EL (cell line): ENCODE results near the gene DICER1.
A peak's percentile ranks its signal among the peaks of the same experiment; 100 is the strongest.
"Not testable (repeated sequence)": the region's sequence is repeated elsewhere in the genome, so short reads cannot be mapped to it uniquely, and the experiment has no call there.

Source experiments
- DNase-seq: peaks from one replicate; pipeline ENCODE4 v3.0.0-alpha.2; 2016

The DICER1 gene, protein sequence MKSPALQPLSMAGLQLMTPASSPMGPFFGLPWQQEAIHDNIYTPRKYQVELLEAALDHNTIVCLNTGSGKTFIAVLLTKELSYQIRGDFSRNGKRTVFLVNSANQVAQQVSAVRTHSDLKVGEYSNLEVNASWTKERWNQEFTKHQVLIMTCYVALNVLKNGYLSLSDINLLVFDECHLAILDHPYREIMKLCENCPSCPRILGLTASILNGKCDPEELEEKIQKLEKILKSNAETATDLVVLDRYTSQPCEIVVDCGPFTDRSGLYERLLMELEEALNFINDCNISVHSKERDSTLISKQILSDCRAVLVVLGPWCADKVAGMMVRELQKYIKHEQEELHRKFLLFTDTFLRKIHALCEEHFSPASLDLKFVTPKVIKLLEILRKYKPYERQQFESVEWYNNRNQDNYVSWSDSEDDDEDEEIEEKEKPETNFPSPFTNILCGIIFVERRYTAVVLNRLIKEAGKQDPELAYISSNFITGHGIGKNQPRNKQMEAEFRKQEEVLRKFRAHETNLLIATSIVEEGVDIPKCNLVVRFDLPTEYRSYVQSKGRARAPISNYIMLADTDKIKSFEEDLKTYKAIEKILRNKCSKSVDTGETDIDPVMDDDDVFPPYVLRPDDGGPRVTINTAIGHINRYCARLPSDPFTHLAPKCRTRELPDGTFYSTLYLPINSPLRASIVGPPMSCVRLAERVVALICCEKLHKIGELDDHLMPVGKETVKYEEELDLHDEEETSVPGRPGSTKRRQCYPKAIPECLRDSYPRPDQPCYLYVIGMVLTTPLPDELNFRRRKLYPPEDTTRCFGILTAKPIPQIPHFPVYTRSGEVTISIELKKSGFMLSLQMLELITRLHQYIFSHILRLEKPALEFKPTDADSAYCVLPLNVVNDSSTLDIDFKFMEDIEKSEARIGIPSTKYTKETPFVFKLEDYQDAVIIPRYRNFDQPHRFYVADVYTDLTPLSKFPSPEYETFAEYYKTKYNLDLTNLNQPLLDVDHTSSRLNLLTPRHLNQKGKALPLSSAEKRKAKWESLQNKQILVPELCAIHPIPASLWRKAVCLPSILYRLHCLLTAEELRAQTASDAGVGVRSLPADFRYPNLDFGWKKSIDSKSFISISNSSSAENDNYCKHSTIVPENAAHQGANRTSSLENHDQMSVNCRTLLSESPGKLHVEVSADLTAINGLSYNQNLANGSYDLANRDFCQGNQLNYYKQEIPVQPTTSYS (N-terminal part only)

GRCh38 chr14:95157327-95158189 lies at the start of gene DICER1:
Gene DICER1 (minus strand): TSS chr14:95157529. CDS start chr14:95133458, 24,071 bp downstream.
- DNase-seq: peak; percentile 92

- DNase-seq: no peak
Observed at GRCh38 chr14:95206534-95206933, 49.2 kb upstream of the DICER1 start.

- DNase-seq: no peak
Observed at GRCh38 chr14:95204705-95205104, 47.4 kb upstream of the DICER1 start.

DNA sequence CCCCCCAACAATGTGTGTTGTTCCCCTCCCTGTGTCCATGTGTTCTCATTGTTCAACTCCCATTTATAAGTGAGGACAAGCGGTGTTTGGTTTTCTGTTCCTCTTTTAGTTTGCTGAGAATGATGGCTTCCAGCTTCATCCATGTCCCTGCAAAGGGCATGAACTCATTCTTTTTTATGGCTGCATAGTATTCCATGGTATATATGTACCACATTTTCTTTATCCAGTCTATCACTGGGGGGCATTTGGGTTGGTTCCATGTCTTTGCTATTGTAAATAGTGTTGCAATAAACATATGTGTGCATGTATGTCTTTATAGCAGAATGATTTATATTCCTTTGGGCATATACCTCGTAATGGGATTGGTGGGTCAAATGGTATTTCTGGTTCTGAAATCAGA lies 44.4 kb upstream of the DICER1 start:
- DNase-seq: not testable (repeated sequence)

DNA sequence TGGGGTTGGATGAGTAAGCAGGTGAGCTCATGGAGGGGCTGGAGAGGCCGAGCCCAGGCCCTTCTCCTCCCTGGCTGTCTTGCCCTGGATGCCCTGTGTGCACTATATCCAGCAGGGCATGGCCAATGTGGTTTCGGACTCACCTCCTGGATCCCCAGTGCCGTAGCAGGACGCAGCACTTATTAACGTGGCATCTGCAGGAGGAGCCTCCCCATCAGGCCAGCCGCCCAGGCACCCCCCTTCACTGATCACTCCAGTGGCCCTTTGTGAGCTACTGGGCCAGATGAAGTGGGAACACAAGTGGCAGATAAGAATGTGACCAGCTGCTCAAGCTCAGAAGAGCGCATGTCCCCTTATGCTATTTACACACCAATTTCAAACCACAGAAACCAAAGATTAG lies 43.1 kb upstream of the DICER1 start:
- no peak for DNase-seq

GRCh38 chr14:95199298-95199983 lies 42.1 kb upstream of the DICER1 start:
- DNase-seq: no peak

- DNase-seq: no peak
Observed at GRCh38 chr14:95198320-95198719, 41.0 kb upstream of the DICER1 start.

- DNase-seq: no peak
Observed at GRCh38 chr14:95197551-95197950, 40.2 kb upstream of the DICER1 start.

GRCh38 chr14:95196826-95197545 lies 39.7 kb upstream of the DICER1 start:
- DNase-seq: no peak

GRCh38 chr14:95196268-95196667 lies 38.9 kb upstream of the DICER1 start:
- DNase-seq: no peak

DNA sequence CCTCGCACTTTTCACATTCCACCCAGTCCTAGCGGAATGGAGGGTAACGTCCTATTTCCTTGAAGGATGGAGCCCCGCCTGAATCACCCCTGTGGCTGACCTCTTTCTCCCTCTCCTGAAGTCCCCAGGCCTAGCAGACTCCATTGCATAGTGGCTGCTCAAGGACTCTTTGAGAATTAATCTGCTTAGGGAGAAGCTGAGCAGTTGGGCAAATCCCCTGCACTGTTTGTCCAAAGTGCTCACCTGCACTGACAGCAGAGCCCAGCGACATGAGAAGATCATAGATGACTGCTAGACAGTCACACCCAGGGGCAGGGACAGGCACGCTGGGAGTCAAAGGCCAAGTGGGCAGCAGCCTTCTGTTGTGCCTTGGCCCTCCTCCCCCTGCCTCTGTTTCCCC lies 37.7 kb upstream of the DICER1 start:
- no peak for DNase-seq

GRCh38 chr14:95193081-95193480 lies 35.8 kb upstream of the DICER1 start:
- no peak for DNase-seq

DNA sequence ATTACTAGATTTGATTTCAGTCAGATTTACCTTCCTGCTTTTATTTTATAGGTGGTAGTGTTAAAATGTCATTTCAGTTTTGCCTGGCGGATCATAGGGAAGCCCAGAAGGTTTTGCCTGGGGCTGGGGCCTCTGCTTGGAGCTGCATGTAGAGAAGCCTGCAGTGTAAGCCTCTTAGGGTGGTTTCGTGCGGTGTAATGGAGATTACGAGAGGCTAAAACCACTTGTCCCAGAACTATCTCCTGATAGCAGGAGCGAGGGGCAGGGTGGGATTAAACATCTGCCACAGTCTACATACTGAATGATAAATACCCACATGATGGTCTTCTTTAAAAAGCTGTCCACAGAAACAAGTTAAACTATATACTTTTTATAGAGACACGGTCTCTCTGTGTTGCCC lies 35.0 kb upstream of the DICER1 start:
- no peak for DNase-seq

- no peak for DNase-seq
Observed at GRCh38 chr14:95191445-95192199, 34.3 kb upstream of the DICER1 start.

DNA sequence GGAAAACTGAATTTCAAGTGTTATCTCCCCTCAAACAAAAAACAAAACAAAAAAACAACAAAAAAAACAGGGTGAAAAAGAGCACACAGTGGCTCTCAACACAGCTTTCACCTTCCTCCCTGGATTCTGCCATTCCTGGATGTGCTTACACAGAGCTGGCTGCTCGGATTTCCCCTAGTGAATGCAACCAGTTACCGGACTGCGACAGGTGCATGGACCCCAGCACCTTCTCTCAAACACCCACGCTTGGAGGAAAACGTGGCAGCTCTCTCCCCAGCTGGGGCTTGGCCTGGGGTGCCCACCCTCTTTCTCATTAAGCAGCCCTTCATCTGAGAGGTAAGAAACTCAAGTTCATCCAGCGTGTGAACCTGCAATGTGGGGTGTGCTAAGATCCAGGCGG lies 33.5 kb upstream of the DICER1 start:
- no peak for DNase-seq

- no peak for DNase-seq
Observed at GRCh38 chr14:95190346-95190840, 33.1 kb upstream of the DICER1 start.

- DNase-seq: no peak
Observed at GRCh38 chr14:95189367-95190132, 32.2 kb upstream of the DICER1 start.

DNA sequence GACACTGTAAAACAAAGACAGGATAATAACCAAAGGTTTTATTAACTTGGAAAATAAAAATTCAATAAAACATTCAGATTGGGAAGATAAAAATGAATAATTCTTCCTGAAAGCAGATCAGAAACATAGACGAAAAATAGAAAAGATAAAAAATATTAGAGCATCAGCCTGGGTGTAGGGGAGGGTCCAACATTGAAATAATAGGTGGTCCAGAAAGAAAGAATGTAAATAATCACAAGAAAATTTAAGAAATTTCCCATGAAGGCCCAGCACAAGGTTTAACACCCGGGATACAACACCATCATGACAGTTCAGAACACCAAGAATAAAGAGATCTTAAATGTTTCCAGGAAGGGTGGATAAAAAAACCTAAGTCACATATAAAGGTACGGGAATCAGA lies 31.1 kb upstream of the DICER1 start:
- no peak for DNase-seq

DNA sequence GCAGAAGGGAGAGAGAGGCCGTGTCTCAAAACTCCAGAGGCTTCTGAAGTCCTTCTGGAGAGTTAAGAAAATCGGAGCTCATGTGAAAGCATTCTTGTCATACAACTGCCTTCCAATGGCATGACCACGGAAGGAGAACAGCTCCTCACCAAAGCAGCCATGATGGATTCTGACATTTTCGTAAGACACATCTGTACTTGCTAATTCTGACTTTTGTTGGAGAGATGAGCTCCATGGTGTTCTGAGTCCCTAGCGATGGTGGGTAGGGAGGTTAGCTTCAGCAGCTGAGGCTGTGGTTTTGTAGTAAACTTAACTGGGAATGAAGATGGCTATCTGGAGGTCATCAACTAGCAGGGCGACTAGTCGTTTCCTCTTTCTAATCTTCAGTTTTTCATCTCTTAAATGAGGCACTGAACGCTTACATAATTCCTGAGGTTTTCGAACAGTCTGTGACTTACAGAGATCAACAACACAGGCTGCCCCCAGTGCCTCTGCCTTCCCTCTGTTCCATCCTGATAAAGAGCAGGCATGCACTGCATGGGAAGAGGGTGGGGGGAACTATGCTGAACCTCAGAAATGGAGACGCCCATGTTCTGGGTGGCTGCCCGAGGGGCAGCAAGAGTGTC lies 28.6 kb upstream of the DICER1 start:
- DNase-seq: no peak
